MM.1S (cell line): ENCODE measurements around the gene ZNF273.

Experiments
- DNase-seq: peaks from one replicate; pipeline ENCODE4 v3.0.0-alpha.2; 2015
- H2AFZ ChIP-seq: fragments of 300-600 bp; sonication (generic); 2 replicates; pipeline ENCODE4 v1.6.0; 2016; ENCODE audit warnings: antibody characterized with exemption, low read length
- H3F3A ChIP-seq: fragments of 300-600 bp; sonication (generic); 2 replicates; pipeline ENCODE4 v1.6.1; 2016; ENCODE audit warnings: mild to moderate bottlenecking, antibody characterized with exemption, low read length, moderate library complexity, mixed read lengths; ENCODE audit not compliant: insufficient read depth
- H3K27ac ChIP-seq: fragments of 300-600 bp; sonication (generic); 2 replicates; pipeline ENCODE4 v1.5.1; 2016; ENCODE audit warnings: mild to moderate bottlenecking, low read length
- H3K27me3 ChIP-seq: fragments of 300-600 bp; sonication (generic); replicated peaks from 2 replicates; pipeline ENCODE4 v1.6.0; 2016; ENCODE audit warnings: low read length; ENCODE audit not compliant: insufficient read depth
- H3K36me3 ChIP-seq: fragments of 300-600 bp; sonication (generic); replicated peaks from 2 replicates; pipeline ENCODE4 v1.6.1; 2016; ENCODE audit warnings: mild to moderate bottlenecking, low read length, mixed read lengths; ENCODE audit not compliant: insufficient read depth
- H3K4me1 ChIP-seq: fragments of 300-600 bp; sonication (generic); 2 replicates; pipeline ENCODE4 v1.6.1; 2016; ENCODE audit warnings: low read length, mixed read lengths
- H3K4me2 ChIP-seq: fragments of 300-600 bp; sonication (generic); 2 replicates; pipeline ENCODE4 v1.6.0; 2016; ENCODE audit warnings: low read depth, low read length
- H3K4me3 ChIP-seq: fragments of 300-600 bp; sonication (generic); 2 replicates; pipeline ENCODE4 v1.5.1; 2016; ENCODE audit warnings: low read length, mixed read lengths
- H3K79me2 ChIP-seq: fragments of 300-600 bp; sonication (generic); 2 replicates; pipeline ENCODE4 v1.6.1; 2016; ENCODE audit warnings: mixed run types, low read length, mixed read lengths
- H3K9ac ChIP-seq: fragments of 300-600 bp; sonication (generic); 2 replicates; pipeline ENCODE4 v1.6.1; 2016; ENCODE audit warnings: low read length, mixed read lengths
- H3K9me2 ChIP-seq: fragments of 300-600 bp; sonication (generic); replicated peaks from 2 replicates; pipeline ENCODE4 v1.6.1; 2016; ENCODE audit warnings: mild to moderate bottlenecking, low read length, mixed read lengths; ENCODE audit not compliant: insufficient read depth
- H3K9me3 ChIP-seq: fragments of 300-600 bp; sonication (generic); replicated peaks from 2 replicates; pipeline ENCODE4 v1.6.1; 2016; ENCODE audit warnings: mild to moderate bottlenecking, low read length, mixed read lengths; ENCODE audit not compliant: insufficient read depth
- H4K20me1 ChIP-seq: fragments of 300-600 bp; sonication (generic); 2 replicates; pipeline ENCODE4 v1.6.1; 2016; ENCODE audit warnings: mild to moderate bottlenecking, low read length, moderate library complexity, mixed read lengths; ENCODE audit not compliant: insufficient read depth
- CTCF ChIP-seq: fragments of 300-600 bp; sonication (generic); IDR thresholded peaks from 2 replicates; pipeline ENCODE4 v1.5.1; 2016; ENCODE audit warnings: antibody characterized with exemption, low read length, mixed read lengths
- EZH2 ChIP-seq: fragments of 300-600 bp; sonication (generic); optimal IDR thresholded peaks from 2 replicates; pipeline ENCODE3; 2017; ENCODE audit warnings: low read depth, mild to moderate bottlenecking, antibody characterized with exemption, low read length, mixed read lengths
- EZH2phosphoT487 ChIP-seq: fragments of 300-600 bp; sonication (generic); IDR thresholded peaks from 2 replicates; pipeline ENCODE4 v1.6.1; 2018; ENCODE audit warnings: antibody characterized with exemption, low read length

ZNF273 gene

GRCh38 chr7:64868499-64868898, 34.6 kb upstream of the ZNF273 start:
- H3K9me2 ChIP-seq: no peaks in the 10 kb centered on the region
- H3K27me3 ChIP-seq: no peaks in the 10 kb centered on the region
- no peaks in the 10 kb centered on the region for H3F3A ChIP-seq
- H3K27ac ChIP-seq: no peak overlapping the region
- no peak for DNase-seq
- no peak overlapping the region for H3K9ac ChIP-seq
- no peak overlapping the region for H3K4me3 ChIP-seq
- no peak overlapping the region for H3K4me2 ChIP-seq
- no peaks in the 10 kb centered on the region for H3K9me3 ChIP-seq
- no peak overlapping the region for H2AFZ ChIP-seq
- H3K36me3 ChIP-seq: no peaks in the 10 kb centered on the region
- no peaks in the 10 kb centered on the region for H3K79me2 ChIP-seq
- H3K4me1 ChIP-seq: no peaks in the 10 kb centered on the region
- no peaks in the 10 kb centered on the region for H4K20me1 ChIP-seq
- TF ChIP-seq EZH2phosphoT487 (no peak), EZH2 (no peak), CTCF (no peak)

- Histone ChIP-seq H2AFZ (no peak overlapping the region), H3K27ac (no peak overlapping the region), H3K9ac (no peak overlapping the region), H3K4me2 (no peak overlapping the region), H3K4me1 (no peaks in the 10 kb centered on the region), H4K20me1 (no peaks in the 10 kb centered on the region), H3K79me2 (no peaks in the 10 kb centered on the region), H3F3A (no peaks in the 10 kb centered on the region), H3K9me3 (no peaks in the 10 kb centered on the region), H3K36me3 (no peaks in the 10 kb centered on the region), H3K27me3 (no peaks in the 10 kb centered on the region), H3K9me2 (no peaks in the 10 kb centered on the region), H3K4me3 (no peak overlapping the region)
- DNase-seq: no peak
- TF ChIP-seq CTCF: no peak
- no peak for TF ChIP-seq EZH2phosphoT487
- TF ChIP-seq EZH2: no peak
These were observed 33.9 kb upstream of the ZNF273 start for GRCh38 chr7:64869121-64869725.

GRCh38 chr7:64869912-64870562, 33.0 kb upstream of the ZNF273 start:
- no peaks in the 10 kb centered on the region for H3K9me2 ChIP-seq
- H3K27me3 ChIP-seq: no peaks in the 10 kb centered on the region
- H3K79me2 ChIP-seq: no peaks in the 10 kb centered on the region
- no peak overlapping the region for H3K4me3 ChIP-seq
- H2AFZ ChIP-seq: no peak overlapping the region
- no peak for DNase-seq
- H3K9ac ChIP-seq: no peak overlapping the region
- TF ChIP-seq EZH2 (no peak), CTCF (no peak), EZH2phosphoT487 (no peak)
- H3K4me2 ChIP-seq: no peak overlapping the region
- no peaks in the 10 kb centered on the region for H3K4me1 ChIP-seq
- H3F3A ChIP-seq: no peaks in the 10 kb centered on the region
- H3K36me3 ChIP-seq: no peaks in the 10 kb centered on the region
- no peaks in the 10 kb centered on the region for H4K20me1 ChIP-seq
- no peak overlapping the region for H3K27ac ChIP-seq
- H3K9me3 ChIP-seq: no peaks in the 10 kb centered on the region
